ENCODE measurements around the gene IL18RAP.

Gene IL18RAP

GRCh38 chr2:102489646-102490045 lies 66.7 kb downstream of the IL18RAP start:
- no peak for TF ChIP-seq CTCF (conservative IDR thresholded peaks at IDR 0.05; ENCODE audit: low read depth, low read length)

GRCh38 chr2:102492006-102492405 lies 69.0 kb downstream of the IL18RAP start:
- TF ChIP-seq CTCF (conservative IDR thresholded peaks at IDR 0.05; ENCODE audit: low read depth, low read length), result no peak
- no peak overlapping the region for H3K4me3 ChIP-seq (ENCODE audit: low read depth, low read length)
- DNase-seq (ENCODE audit: low read depth), result no peak

More at GRCh38 chr2:102489646-102490045, 66.7 kb downstream of the IL18RAP start:
- no peak for DNase-seq (ENCODE audit: low read depth)
- H3K4me3 ChIP-seq (ENCODE audit: low read depth, low read length), result no peak overlapping the region

- no peak overlapping the region for H3K4me3 ChIP-seq (ENCODE audit: low read depth, low read length)
- no peak for DNase-seq (ENCODE audit: low read depth)
- TF ChIP-seq CTCF (conservative IDR thresholded peaks at IDR 0.05; ENCODE audit: low read depth, low read length), result no peak
Observed at GRCh38 chr2:102494570-102494969, 71.6 kb downstream of the IL18RAP start.

GRCh38 chr2:102498414-102498813 lies 75.5 kb downstream of the IL18RAP start:
- no peak overlapping the region for H3K4me3 ChIP-seq (ENCODE audit: low read depth, low read length)
- no peak for TF ChIP-seq CTCF (conservative IDR thresholded peaks at IDR 0.05; ENCODE audit: low read depth, low read length)
- no peak for DNase-seq (ENCODE audit: low read depth)

GRCh38 chr2:102499558-102499957 lies 76.6 kb downstream of the IL18RAP start:
- no peak for DNase-seq (ENCODE audit: low read depth)
- TF ChIP-seq CTCF (conservative IDR thresholded peaks at IDR 0.05; ENCODE audit: low read depth, low read length), result no peak
- H3K4me3 ChIP-seq (ENCODE audit: low read depth, low read length), result no peak overlapping the region
